NCI-H2107 (cell line): ENCODE results near the gene MYOG.

Source experiments
- DNase-seq: peaks from one replicate; lab custom pipeline; 2025; lab: John Stamatoyannopoulos, UW

MYOG gene

GRCh38 chr1:203090421-203091198 lies 4.8 kb upstream of the MYOG start:
- DNase-seq, result no peak

- no peak for DNase-seq
These were observed 3.8 kb upstream of the MYOG start for GRCh38 chr1:203089651-203090045.

DNA sequence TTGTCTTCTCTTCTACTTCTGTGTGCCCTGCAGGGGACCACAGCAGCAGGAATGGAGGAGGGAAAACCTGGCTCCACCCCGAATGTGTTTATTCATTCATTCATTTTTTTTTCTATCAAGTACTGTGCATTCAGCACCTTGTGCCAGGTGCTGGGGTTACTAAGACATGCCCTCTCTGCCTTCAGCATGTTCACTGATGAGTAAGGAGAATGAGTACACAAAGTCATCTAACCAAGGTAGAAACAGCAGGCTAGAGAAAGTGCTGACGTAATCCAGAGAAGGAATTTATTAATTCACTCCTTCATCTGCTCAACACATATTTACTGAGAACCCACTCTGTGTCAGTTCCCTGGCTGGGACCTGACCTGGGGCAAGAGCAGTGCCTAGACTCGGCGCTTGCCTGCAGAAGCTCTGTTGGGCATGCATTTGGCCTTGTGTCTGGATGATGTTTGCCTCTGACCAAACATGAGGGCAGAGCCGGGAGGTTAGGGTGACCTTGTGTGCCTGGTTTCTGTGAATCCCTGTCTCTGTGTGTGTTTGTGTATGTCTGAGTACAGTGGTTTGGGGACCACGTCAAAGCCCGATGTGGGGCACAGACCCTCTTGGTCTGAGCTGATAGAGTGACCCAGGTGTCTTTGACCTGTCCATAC lies 3.3 kb upstream of the MYOG start:
- no peak for DNase-seq

DNA sequence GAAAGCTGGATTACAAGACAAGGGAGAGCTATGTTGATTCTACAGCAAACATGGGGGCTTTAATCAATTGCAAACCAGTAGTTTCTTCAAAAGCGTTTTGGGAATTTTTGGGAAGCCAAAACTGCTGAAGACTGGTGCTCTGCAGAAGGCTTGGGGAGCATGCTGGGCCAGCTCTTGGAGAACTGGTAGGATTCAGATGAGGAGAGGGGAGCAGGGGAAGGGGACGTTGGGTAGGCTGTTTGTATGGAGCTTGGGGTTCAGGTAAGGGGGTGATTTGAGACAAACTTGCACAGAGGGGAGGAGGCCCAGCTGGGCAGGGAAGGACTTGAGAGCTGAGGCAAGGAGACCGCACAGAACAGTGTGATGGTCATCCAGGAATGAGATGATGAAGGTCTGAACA lies 2.6 kb upstream of the MYOG start:
- no peak for DNase-seq

- DNase-seq, result no peak
These were observed 1.4 kb upstream of the MYOG start for GRCh38 chr1:203086992-203087763.

DNA sequence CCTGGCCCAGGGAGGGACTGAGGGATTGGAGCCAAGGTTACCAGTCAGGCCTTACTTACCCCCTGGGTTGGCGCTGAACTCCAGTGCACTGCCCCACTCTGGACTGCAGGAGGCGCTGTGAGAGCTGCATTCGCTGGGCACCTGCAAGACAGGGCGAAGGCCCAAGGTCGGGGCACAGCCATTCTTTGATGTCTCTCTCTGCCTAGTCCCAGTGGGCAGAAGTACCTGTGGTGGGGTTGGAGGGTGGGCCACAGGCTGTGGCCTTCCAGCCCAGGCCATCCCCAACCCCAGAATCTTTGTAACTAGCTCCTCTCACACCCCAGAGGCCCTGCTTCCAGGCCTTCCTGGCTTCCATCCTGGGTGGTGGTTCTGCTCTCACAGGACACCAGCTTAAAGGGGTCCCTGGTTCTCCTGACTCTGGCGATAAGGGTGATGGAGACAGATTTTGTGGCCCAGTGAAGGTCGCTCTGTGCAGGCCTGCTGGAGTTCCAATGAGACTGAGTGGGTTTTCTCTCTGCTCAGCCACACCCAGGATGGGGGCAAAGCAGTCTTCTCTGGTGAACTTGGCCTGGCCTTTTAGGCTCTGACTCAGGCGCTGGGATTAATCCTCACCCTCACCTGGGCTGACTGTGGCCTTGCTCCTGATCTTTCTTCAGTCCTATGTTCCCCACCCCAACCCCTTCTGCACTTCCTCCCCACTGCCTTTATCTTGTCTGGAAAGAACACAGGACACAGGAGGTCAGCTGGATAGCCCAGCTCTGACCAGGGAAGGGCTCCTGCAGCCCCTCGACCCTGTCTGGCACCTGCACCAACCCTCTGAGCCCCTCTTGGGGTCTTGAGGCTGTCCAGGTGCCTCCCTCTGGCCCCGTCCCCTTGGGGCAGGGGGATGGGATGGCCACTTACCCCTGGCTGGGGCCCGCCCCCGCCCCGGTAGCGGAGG lies 954 bp downstream of the MYOG start:
- DNase-seq, result no peak

DNA sequence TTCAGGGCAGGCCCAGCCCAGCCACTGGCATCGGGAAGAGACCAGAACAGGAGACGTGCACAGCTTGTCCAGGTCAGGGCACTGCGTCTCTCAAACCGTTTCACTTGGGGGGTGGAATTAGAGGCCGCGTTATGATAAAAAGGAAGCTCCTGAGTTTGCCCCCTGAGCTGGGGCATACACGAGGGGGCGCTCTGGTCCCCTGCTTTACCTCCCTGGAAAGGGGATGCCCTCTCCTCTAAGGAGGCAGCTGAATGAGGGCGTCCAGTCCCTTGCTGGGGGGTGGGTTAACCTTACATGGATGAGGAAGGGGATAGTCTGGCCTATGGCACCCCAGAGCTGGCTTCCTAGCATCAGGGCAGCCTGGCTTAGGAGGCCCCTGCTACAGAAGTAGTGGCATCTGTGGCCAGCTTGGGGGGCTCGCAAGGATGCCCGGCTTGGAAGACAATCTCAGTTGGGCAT lies 2.3 kb downstream of the MYOG start:
- no peak for DNase-seq

DNA sequence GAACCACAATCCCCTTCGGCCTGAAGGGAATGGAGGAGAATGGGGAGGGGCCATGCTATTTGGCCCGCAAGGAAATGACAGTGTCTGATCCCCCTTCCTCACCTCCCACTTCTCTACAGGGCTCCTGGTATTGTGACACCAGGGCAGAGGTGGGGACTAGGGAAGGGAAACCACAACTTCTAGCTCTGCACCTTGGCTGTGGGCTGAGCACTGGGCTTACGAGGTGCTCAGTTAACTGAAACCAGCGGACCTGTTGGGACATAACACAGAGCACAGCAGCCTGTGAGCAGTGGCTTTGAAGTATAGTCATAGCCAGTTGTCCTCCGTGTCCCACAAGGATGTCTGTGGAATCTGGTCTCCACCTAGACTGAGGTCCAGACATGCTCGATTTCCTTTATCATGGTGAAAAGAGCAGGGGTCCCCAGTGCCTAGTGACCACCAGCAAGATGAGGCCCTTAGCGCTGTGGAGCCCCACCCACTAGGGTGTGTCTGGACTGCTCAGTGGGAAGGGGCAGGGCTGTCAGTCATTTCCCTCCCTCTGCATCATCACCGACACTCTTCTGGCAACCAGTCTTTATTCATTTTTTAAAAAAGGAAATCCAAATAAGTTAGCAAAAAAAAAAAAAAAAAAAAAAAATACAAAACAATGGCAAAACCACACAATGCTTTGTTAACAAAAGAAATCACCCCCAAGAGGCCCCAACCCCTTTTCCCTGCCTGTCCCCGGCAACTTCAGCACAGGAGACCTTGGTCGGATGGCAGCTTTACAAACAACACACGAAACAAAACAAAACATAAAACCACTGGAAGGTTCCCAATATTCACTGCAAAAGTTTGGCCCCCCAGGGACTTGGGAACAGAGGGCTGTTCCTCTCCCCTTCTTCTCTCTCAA lies 3.0 kb downstream of the MYOG start:
- DNase-seq, result no peak

- no peak for DNase-seq
These were observed 3.6 kb downstream of the MYOG start for GRCh38 chr1:203082231-203082505.

GRCh38 chr1:203081465-203082230 lies 4.2 kb downstream of the MYOG start:
- DNase-seq, result no peak

DNA sequence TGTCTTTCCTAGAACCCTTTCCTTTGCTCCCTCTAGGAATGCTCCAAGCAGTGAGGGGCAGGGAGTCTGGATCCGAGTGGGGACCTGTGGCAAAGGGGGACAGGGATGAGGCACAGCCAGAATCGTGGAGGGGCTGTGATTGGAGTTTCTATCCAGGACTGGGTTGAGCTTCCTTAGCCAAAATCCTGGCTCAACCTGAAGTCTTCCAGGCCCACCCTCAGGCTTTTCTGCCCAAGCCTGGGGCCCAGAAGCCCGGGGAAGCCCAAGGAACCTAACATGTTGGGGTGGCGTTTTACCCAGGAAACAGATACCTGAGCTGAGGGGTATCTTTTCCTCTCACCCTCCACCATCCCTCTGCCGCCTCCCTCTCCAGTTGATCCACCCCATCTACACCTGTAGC lies 5.4 kb downstream of the MYOG start:
- DNase-seq, result no peak

DNA sequence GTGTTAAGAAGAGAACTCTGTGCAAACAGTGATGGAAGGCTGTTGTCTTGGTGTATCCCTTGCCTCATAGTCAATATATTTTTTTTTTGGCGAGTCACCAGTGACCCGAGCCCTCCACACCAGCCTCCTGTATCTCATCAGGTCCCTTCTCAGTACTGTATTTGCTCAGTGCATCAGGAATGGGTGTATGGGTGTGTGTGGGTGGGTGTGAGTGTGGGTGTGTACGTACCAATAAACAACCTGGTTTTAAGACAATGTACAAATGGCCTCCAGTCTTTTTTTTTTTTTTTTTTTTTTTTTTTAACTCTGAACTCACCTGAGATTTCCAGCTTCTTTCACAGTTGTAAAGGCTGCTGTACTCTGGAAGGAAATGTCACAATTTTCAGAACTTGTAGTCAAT lies 7.3 kb downstream of the MYOG start:
- no peak for DNase-seq

GRCh38 chr1:203077956-203078355 lies 7.9 kb downstream of the MYOG start:
- no peak for DNase-seq

DNA sequence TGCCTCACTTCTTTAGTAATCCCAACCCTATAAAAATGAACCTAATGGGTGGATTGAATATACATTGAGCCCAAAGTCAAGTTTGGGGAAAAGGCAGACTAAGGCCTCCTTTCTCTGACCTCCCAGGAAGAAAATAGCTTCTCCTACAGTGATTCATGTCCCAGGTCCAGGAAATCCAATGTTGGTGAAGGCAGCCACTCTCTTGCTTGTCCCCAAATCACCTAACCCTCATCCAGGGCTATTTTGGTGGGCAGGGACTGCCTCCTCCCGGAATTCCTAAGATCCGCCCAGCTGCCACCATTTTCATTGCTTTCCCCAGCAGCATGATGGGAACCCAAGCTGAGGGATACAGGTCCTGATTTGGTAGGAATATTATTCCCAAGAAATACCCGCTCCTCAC lies 8.4 kb downstream of the MYOG start:
- no peak for DNase-seq

GRCh38 chr1:203076031-203076511 lies 9.7 kb downstream of the MYOG start:
- no peak for DNase-seq

DNA sequence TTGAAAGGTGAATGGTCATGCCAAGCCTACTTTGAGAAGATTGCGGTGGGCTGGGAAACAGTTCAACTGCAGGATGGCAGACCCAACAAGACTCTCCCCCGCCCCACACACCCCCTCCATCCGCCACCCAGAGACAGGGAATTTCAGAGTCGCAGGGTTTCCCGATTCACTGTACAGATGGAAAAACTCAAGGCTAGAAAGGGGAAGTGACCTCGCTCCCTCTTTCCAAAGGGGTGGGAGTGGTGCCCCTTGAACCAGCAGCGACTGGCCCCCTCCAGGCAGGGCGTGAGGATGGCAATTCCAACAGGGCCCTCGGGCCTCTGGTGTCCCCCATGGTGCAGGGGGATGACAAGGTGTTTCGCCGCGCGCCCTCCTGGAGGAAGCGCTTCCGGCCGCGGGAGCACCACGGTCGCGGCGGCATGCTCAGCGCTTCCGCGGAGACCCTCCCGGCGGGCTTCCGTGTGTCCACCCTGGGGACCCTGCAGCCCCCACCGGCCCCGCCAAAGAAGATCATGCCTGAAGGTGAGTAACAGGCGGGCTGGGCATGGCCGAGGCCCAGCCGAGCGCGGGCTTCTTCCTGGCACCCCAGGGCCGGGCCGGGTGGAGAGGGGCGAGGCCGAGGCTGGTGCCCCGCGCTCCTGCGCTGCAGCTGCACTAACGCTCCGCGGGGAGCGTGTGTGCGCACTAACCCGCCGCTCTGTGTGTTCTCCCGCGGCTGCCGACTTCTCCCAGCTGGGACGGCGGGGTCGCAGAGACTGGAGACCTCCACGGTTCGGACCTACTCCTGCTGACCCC lies 10.4 kb downstream of the MYOG start:
- DNase-seq, result no peak

DNA sequence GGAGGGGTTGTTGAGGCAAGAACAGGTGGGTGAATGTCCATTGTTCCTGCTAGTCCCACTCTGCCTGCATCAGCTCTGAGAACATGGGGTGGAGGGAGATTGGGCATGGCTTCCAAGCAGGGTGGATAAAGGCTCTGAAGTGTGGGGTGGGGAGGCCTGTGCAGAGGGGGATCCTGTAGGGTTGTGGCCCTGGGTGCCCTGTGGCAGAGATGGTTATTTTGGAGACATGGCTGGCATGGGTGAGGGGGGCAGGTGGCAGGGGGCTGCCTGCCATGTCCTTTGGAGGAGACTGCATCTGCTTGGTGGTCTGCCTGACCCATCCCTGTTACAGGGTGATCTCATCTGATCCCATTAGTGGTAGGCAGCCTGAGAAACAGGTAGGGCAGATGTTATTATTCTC lies 11.2 kb downstream of the MYOG start:
- no peak for DNase-seq

GRCh38 chr1:203073469-203073868 lies 12.3 kb downstream of the MYOG start:
- DNase-seq, result no peak

GRCh38 chr1:203072911-203073310 lies 12.9 kb downstream of the MYOG start:
- DNase-seq, result no peak
